Fibroblast of lung (primary cell): Measurements from ENCODE around the gene XRCC3. TPM values are rescaled to one million over a fixed set of nuclear protein-coding genes. Genes with fewer than 3 reads are reported as not detected.

ENCODE experiments used
- DNase-seq, 2 donors: peaks; one replicate each; pipeline versions ENCODE4 v3.0.0 to v3.0.0-alpha.2; 2010; ENCODE audit warnings: low read depth in 2 of 2
- H2AFZ ChIP-seq: 2 replicates; pipeline ENCODE4 v1.5.1; 2012; ENCODE audit warnings: low read length, control low read depth, inconsistent platforms
- H3K27ac ChIP-seq: 2 replicates; pipeline ENCODE4 v1.5.1; 2011; ENCODE audit warnings: low read length, control low read depth; ENCODE audit not compliant: insufficient read depth
- H3K27me3 ChIP-seq: 2 replicates; pipeline ENCODE4 v1.5.1; 2011; ENCODE audit warnings: mild to moderate bottlenecking, low read length; ENCODE audit not compliant: control insufficient read depth, insufficient read depth
- H3K36me3 ChIP-seq: 2 replicates; pipeline ENCODE4 v1.5.1; 2011; ENCODE audit warnings: low read length; ENCODE audit not compliant: control insufficient read depth, insufficient read depth
- H3K4me1 ChIP-seq: 2 replicates; pipeline ENCODE4 v1.5.1; 2011; ENCODE audit warnings: low read length; ENCODE audit not compliant: control insufficient read depth, insufficient read depth; ENCODE audit errors: extremely low read depth
- H3K4me2 ChIP-seq: 2 replicates; pipeline ENCODE4 v1.5.1; 2011; ENCODE audit warnings: low read length, control low read depth; ENCODE audit not compliant: insufficient read depth; ENCODE audit errors: extremely low read depth
- H3K4me3 ChIP-seq, 4 experiments: fragments of 200-600 bp in 1 of 4; sonication (generic) in 1 of 4; replicated peaks in 1 of 4; 2 replicates each; pipeline ENCODE4 v1.5.1; 2011 to 2016; ENCODE audit warnings: low read length in 4 of 4, low read depth in 3 of 4, mild to moderate bottlenecking in 3 of 4, control low read depth in 2 of 4, inconsistent platforms in 1 of 4, mixed read lengths in 1 of 4; ENCODE audit not compliant: insufficient read depth in 1 of 4; ENCODE audit errors: control extremely low read depth in 1 of 4
- H3K79me2 ChIP-seq: 2 replicates; pipeline ENCODE4 v1.5.1; 2012; ENCODE audit warnings: mild to moderate bottlenecking, low read length, inconsistent platforms; ENCODE audit not compliant: control insufficient read depth, insufficient read depth
- H3K9ac ChIP-seq: 2 replicates; pipeline ENCODE4 v1.5.1; 2011; ENCODE audit warnings: mild to moderate bottlenecking, low read length, control low read depth; ENCODE audit not compliant: insufficient read depth
- H3K9me3 ChIP-seq: 2 replicates; pipeline ENCODE4 v1.5.1; 2012; ENCODE audit warnings: low read depth, low read length; ENCODE audit not compliant: control insufficient read depth, insufficient read depth
- H4K20me1 ChIP-seq: 2 replicates; pipeline ENCODE4 v1.5.1; 2011; ENCODE audit warnings: low read length; ENCODE audit not compliant: control insufficient read depth, insufficient read depth; ENCODE audit errors: extremely low read depth
- EZH2 ChIP-seq: IDR thresholded peaks from 2 replicates; pipeline ENCODE4 v1.5.1; 2012; ENCODE audit warnings: low read length, control low read depth, mild to moderate bottlenecking; ENCODE audit errors: missing control alignments
- polyA plus RNA-seq, 2 donors: library from polyadenylated mRNA; depleted of rRNA in 1 of 2; stranded (reverse) in 1 of 2; unstranded in 1 of 2; fragments of >200 nt; gene quantifications; 2 replicates each; pipeline ENCODE4 v1.2.1, GENCODE V29; 2011 to 2012; ENCODE audit warnings: missing spikeins in 1 of 2
- total RNA-seq: library from RNA; depleted of rRNA; stranded (reverse); fragments of >200 nt; gene quantifications from 2 replicates; pipeline ENCODE4 v1.2.1, GENCODE V29; 2014
- TF ChIP-seq, protein P1 (sequence below), 2 donors: IDR thresholded peaks in 1 of 2; conservative IDR thresholded peaks in 1 of 2; 1 replicate in 1 of 2; 2 replicates in 1 of 2; pipeline ENCODE4 v1.5.1; 2011 to 2012; ENCODE audit warnings: low read length in 2 of 2, control low read depth in 1 of 2, inconsistent platforms in 1 of 2, low read depth in 1 of 2, mild to moderate bottlenecking in 1 of 2

Gene XRCC3
- total and polyA plus RNA-seq, 2 donors (not counting 1 experiment from before 2014, with no cell fraction given) = 4.9 to 9.2 TPM

DNA sequence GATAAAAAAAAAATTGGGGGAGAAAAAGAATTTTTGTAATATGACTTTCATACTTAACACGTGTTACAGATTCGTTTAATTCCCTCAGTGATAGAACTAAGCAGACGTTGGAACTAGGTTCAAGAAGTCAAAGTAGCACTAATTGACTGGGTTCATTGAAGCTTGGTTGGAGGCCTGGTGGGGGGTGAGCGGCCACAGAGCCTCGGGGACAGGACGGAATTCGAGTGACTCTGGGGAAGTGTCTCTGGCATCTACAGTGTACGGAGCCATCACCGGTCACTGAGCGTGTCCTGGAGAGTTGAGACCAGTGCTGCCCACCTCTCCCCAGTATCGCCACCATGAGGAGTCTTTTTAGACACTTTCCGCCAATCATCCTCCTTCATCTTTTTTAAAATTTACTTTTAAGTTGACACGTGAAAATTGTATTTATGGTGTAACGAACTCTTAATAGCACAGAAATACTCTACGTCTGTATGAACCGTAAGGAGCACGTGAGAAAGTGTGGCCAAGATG, 1.7 kb upstream of the XRCC3 start:
- H3K9ac ChIP-seq = no peak overlapping the region
- DNase-seq = no peak
- H3K4me3 ChIP-seq = peak overlapping the region; percentile 68 to 79 (median 76)
- peaks cover 2% of the 10 kb centered on the region for H3K36me3 ChIP-seq
- peak overlapping the region; percentile 96 for H3K4me2 ChIP-seq
- no peak overlapping the region for H2AFZ ChIP-seq
- peaks cover 9% of the 10 kb centered on the region for H3K4me1 ChIP-seq
- H3K79me2 ChIP-seq = peaks cover 57% of the 10 kb centered on the region
- H3K27me3 ChIP-seq = no peaks in the 10 kb centered on the region
- no peaks in the 10 kb centered on the region for H3K9me3 ChIP-seq
- H4K20me1 ChIP-seq = no peaks in the 10 kb centered on the region
- TF ChIP-seq, protein P1, sequence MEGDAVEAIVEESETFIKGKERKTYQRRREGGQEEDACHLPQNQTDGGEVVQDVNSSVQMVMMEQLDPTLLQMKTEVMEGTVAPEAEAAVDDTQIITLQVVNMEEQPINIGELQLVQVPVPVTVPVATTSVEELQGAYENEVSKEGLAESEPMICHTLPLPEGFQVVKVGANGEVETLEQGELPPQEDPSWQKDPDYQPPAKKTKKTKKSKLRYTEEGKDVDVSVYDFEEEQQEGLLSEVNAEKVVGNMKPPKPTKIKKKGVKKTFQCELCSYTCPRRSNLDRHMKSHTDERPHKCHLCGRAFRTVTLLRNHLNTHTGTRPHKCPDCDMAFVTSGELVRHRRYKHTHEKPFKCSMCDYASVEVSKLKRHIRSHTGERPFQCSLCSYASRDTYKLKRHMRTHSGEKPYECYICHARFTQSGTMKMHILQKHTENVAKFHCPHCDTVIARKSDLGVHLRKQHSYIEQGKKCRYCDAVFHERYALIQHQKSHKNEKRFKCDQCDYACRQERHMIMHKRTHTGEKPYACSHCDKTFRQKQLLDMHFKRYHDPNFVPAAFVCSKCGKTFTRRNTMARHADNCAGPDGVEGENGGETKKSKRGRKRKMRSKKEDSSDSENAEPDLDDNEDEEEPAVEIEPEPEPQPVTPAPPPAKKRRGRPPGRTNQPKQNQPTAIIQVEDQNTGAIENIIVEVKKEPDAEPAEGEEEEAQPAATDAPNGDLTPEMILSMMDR (conservative IDR thresholded peaks at IDR 0.05 in 1 of 2, IDR thresholded peaks at IDR 0.05 in 1 of 2; ENCODE audit: low read depth in 1 of 2, low read length in 2 of 2) = no peak
- TF ChIP-seq EZH2 = no peak
- H3K27ac ChIP-seq = no peak overlapping the region

- Histone ChIP-seq H4K20me1 (no peaks in the 10 kb centered on the region), H3K9ac (peak overlapping the region; percentile 64), H2AFZ (no peak overlapping the region), H3K36me3 (peaks cover 2% of the 10 kb centered on the region), H3K4me3 (peak overlapping the region; percentile 68 to 79 (median 76)), H3K9me3 (no peaks in the 10 kb centered on the region), H3K79me2 (peaks cover 50% of the 10 kb centered on the region), H3K27ac (peak overlapping the region; percentile 39), H3K4me2 (peak overlapping the region; percentile 96), H3K4me1 (peaks cover 10% of the 10 kb centered on the region), H3K27me3 (no peaks in the 10 kb centered on the region)
- DNase-seq = no peak
- TF ChIP-seq, protein P1 (conservative IDR thresholded peaks at IDR 0.05 in 1 of 2, IDR thresholded peaks at IDR 0.05 in 1 of 2; ENCODE audit: low read depth in 1 of 2, low read length in 2 of 2) = no peak
- TF ChIP-seq EZH2 = no peak
Measured at GRCh38 chr14:103716091-103716801, 995 bp upstream of the XRCC3 start.

DNA sequence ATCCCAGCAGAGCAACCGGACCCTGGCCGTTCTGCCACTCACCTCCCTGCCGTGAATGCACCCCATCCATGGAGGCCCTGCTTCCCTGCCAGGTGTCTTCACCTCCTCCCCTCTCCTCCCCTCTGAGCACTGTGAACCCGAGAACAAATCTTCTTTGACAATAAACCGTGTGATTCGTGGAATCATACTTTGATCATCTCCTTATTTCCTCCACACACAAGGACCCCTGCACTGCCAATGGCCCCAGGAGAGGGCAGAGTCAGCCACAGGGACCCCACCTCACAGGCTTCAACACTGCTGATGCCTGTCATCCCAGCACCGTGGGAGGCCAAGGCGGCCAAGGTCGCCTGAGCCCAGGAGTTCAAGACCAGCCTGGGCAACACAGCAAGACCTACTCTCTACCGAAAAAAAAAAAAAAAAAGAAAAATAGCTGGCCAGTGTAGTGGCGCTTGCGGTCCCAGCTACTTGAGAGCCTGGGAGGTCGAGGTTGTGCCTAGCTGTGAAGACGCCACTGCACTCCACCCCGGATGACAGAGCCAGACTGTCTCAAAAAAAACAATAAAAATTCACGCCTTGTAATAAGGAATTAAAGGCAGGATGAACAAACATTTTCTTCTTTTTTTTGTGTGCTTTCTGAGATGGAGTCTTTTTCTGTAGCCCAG, 1.1 kb downstream of the XRCC3 start:
- peak overlapping the region; percentile 58 for H3K27ac ChIP-seq
- DNase-seq = no peak
- H3K9ac ChIP-seq = no peak overlapping the region
- peaks cover 11% of the 10 kb centered on the region for H3K4me1 ChIP-seq
- H3K36me3 ChIP-seq = peaks cover 4% of the 10 kb centered on the region
- H3K9me3 ChIP-seq = no peaks in the 10 kb centered on the region
- TF ChIP-seq EZH2 = no peak
- TF ChIP-seq, protein P1 (conservative IDR thresholded peaks at IDR 0.05 in 1 of 2, IDR thresholded peaks at IDR 0.05 in 1 of 2; ENCODE audit: low read depth in 1 of 2, low read length in 2 of 2) = no peak
- no peaks in the 10 kb centered on the region for H3K27me3 ChIP-seq
- H4K20me1 ChIP-seq = no peaks in the 10 kb centered on the region
- peak overlapping the region; percentile 15 to 58 (median 32) for H3K4me3 ChIP-seq
- H3K4me2 ChIP-seq = peak overlapping the region; percentile 48
- H3K79me2 ChIP-seq = peaks cover 42% of the 10 kb centered on the region
- H2AFZ ChIP-seq = no peak overlapping the region
